ENCODE results near the gene H19. TPM values are rescaled to one million over a fixed set of nuclear protein-coding genes. Genes with fewer than 3 reads are reported as not detected.

The H19 gene
- total and polyA plus RNA-seq, 12 donors, result 235 to 1,965 (median 408) TPM

DNA sequence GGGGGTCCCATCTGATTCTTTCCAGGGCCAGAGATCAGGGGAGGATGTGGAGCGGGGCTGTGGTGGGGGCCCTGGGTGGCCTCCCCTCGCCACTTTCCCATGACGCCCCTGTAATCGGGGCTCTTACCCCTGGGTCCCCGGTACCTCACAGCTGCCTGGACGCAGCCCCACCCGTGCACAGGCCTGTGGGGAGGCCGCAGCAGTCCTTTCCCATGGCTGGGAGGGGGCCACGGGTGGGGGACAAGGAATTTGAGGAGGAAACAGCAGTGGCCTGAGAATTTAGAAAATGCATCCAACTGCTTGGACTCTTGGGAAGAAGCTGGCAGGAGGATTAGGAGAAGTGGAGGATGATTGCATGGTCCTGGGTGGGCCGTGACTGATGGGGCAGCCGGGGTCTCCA is 18.0 kb downstream of the H19 start:
- ATAC-seq, result no peak
- TF ChIP-seq, protein P1, sequence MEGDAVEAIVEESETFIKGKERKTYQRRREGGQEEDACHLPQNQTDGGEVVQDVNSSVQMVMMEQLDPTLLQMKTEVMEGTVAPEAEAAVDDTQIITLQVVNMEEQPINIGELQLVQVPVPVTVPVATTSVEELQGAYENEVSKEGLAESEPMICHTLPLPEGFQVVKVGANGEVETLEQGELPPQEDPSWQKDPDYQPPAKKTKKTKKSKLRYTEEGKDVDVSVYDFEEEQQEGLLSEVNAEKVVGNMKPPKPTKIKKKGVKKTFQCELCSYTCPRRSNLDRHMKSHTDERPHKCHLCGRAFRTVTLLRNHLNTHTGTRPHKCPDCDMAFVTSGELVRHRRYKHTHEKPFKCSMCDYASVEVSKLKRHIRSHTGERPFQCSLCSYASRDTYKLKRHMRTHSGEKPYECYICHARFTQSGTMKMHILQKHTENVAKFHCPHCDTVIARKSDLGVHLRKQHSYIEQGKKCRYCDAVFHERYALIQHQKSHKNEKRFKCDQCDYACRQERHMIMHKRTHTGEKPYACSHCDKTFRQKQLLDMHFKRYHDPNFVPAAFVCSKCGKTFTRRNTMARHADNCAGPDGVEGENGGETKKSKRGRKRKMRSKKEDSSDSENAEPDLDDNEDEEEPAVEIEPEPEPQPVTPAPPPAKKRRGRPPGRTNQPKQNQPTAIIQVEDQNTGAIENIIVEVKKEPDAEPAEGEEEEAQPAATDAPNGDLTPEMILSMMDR (IDR thresholded peaks at IDR 0.05), result no peak
- WGBS, 2 donors, result 60 to 100% methylated on average over 1 to 3 of the region's 11 CpGs
- Histone ChIP-seq H3K27ac (no peak overlapping the region), H3K4me3 (no peak overlapping the region), H3K4me1 (no peaks in the 10 kb centered on the region), H3K27me3 (no peaks in the 10 kb centered on the region), H3K36me3 (no peaks in the 10 kb centered on the region), H3K9me3 (no peaks in the 10 kb centered on the region)
- intact Hi-C loops (cut with DNase I), result no loop called here
- peak in 1 of 2 donors; percentile 5 for DNase-seq

DNA sequence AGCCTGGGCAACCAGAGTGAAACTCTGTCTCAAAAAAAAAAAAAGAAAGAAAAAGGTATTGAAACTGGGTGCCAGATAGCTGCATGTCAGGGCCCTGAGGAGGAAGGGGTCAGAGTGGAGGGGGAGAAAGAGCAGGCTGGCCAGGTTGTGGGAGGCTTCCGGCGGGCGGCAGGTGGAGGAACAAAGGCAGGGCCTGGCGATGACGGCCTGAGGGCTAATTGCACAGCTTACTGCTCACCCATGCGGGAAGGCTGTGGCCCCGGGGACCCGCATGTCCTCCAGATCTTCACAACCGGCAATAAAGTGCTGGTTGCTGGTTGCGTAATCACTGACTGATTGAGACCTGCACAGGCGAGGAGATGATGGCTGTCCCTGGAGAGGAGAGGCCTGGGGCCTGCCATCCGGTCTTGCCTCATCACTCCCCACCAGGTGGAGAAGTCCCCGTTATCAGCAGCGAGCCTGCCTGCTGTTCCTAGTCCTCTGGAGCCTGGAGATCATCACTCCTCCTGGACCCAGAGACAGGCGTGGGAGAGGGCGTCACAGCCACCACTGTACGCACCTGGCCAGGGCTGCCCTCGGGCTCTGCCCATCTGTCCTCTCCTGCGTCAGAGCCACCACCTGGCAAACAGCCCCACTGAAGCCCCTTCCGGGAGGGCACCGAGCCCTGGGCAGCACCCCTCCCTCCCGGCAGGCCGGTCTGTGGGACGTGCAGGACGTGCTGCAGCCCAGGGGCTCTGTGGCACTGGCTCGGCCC is 18.7 kb downstream of the H19 start:
- no peaks in the 10 kb centered on the region for H3K4me1 ChIP-seq
- H3K27me3 ChIP-seq, result no peaks in the 10 kb centered on the region
- no peak overlapping the region for H3K4me3 ChIP-seq
- no peaks in the 10 kb centered on the region for H3K9me3 ChIP-seq
- H3K36me3 ChIP-seq, result no peaks in the 10 kb centered on the region
- DNase-seq (no peak), ATAC-seq (no peak)
- TF ChIP-seq, protein P1 (IDR thresholded peaks at IDR 0.05), result no peak
- WGBS, 2 donors, result 66 to 92% methylated on average over 4 to 9 of the region's 26 CpGs
- intact Hi-C loops (cut with DNase I), result no loop called here
- no peak overlapping the region for H3K27ac ChIP-seq

GRCh38 chr11:1975185-1975584 is 22.5 kb downstream of the H19 start:
- H3K27ac ChIP-seq, result no peak overlapping the region
- H3K36me3 ChIP-seq, result no peaks in the 10 kb centered on the region
- TF ChIP-seq, protein P1 (IDR thresholded peaks at IDR 0.05), result no peak
- no peak overlapping the region for H3K4me3 ChIP-seq
- H3K4me1 ChIP-seq, result no peaks in the 10 kb centered on the region
- no peaks in the 10 kb centered on the region for H3K9me3 ChIP-seq
- WGBS, 2 donors, result no CpG with 5 or more reads among the region's 13 CpGs
- intact Hi-C loops (cut with DNase I), result no loop called here
- H3K27me3 ChIP-seq, result no peaks in the 10 kb centered on the region
- ATAC-seq (no peak), DNase-seq (no peak)

- DNase-seq (no peak), ATAC-seq (no peak)
- WGBS, 2 donors, result 76 to 90% methylated on average over 10 of the region's 15 CpGs
Observed at GRCh38 chr11:1970956-1971355, 26.7 kb downstream of the H19 start.

More at GRCh38 chr11:1970956-1971355, 26.7 kb downstream of the H19 start:
- no peaks in the 10 kb centered on the region for H3K36me3 ChIP-seq
- intact Hi-C loops (cut with DNase I), result no loop called here
- no peak overlapping the region for H3K27ac ChIP-seq
- no peak overlapping the region for H3K4me3 ChIP-seq
- H3K9me3 ChIP-seq, result no peaks in the 10 kb centered on the region
- no peaks in the 10 kb centered on the region for H3K4me1 ChIP-seq
- H3K27me3 ChIP-seq, result no peaks in the 10 kb centered on the region
- TF ChIP-seq, protein P1 (IDR thresholded peaks at IDR 0.05), result no peak

Measured in heart right ventricle (tissue), 16 donors.